ENCODE results near the gene CRADD. TPM values are rescaled to one million over a fixed set of nuclear protein-coding genes. Genes with fewer than 3 reads are reported as not detected.
"Not testable (repeated sequence)": the region's sequence is repeated elsewhere in the genome, so short reads cannot be mapped to it uniquely, and the experiment has no call there.

CRADD gene
- polyA plus RNA-seq, 4 donors, result 11.6 to 13.6 (median 12.7) TPM

DNA sequence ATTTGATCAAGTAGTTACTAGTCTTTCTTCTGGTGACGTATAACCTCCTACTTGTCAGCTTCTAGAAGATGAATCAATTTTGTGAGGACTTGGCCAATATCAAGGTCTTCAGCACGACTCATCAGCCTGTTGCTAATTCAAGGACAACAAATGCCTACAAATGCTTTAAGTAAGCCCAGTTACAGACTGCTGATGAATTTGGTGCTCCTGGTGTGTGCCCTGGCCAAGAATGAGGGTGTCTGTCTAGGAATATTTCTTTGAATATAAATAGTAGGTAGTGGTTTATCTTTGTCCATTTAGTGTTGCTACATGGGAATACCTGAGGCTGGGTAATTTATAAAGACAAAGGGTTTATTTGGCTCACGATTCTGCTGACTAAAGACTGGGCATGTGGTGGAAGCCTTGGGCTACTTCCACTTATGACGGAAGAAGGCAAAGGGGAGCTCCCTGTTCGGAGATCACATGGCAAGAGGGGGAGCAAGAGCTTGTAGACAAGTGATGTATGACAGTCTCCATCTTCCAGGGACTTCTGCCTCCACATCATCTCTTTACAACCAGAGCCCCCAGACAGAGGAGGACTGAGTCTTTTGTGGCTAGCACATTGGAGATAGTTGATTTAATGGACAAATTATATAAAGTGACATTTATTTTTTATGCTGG is 180.2 kb downstream of the CRADD start:
- no peak for DNase-seq (ENCODE audit: low read depth in 4 of 4, low spot score in 2 of 4)

DNA sequence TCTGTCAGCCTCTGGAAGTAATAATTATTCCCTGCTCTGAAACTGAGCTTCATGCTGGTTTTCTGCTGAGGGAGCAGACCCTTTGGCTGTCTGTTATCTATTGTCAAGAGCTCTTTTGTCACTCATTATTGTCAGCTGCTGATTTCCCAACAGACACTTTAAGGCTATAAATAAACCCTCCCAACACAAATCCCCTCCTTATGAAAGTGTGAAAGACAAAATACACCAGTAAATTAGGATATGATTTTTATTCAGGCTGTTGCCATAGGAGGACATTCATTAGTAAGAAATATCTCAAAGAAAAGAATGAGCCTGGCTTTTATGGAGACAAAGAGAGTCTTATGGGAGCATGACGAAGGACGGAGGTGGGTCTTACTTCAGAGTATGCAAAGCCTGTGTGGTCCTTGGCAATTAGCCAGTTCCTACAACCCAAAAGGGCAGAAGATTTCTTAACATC is 180.8 kb downstream of the CRADD start:
- DNase-seq (ENCODE audit: low read depth in 4 of 4, low spot score in 2 of 4), result no peak

DNA sequence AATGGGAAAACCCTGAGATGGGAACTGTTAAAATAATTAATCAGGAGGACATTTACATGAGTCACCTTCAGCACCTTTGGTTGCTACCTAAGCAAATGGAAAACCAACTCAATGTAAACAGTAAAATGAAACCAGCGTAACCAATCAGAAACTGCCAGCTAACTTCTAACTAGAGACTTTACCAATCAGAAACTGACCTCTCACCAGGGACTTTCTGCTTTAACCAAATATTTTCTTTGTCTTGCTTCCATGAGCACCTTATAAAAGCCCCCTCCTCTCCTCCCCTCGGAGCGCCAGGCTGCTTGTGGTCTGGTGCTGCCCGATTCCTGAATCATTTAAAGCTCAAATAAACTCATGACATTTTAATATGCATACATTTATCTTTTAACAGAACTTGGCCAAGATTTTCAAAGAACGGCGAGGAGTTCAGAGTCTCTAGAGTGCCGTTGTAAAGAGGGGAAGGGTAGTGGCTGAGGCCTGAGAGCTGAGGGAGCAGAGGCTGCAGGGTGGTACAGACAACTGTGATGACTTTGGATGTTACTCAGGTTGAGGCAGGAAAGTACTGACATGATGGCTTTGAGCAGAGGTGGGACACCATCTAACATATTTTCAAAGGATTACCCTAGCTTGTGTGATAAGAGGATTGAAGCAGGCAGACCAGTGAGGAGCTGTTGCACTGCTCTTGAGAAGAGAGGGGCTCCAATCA is 183.6 kb downstream of the CRADD start:
- no peak for DNase-seq (ENCODE audit: low read depth in 4 of 4, low spot score in 2 of 4)

DNA sequence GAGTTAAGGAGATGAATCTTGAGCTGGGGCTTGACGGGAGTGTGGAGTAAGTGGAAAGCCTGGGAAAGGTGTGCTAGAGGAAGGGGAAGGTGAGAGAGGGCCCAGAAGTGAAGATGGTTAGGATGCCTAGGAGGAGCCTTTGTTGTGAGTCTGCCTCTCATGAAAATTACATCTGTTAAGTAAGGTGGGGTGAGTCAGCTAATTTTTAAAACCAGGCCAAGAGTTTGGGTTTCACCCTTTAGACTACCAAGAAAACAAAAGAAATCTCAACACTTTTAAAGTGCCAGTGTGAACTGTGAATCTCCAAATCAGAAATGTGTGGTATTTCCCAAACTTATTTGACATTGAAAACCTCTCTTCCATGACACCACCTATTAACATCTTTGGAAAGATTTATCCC is 185.2 kb downstream of the CRADD start:
- DNase-seq (ENCODE audit: low read depth in 4 of 4, low spot score in 2 of 4), result no peak

DNA sequence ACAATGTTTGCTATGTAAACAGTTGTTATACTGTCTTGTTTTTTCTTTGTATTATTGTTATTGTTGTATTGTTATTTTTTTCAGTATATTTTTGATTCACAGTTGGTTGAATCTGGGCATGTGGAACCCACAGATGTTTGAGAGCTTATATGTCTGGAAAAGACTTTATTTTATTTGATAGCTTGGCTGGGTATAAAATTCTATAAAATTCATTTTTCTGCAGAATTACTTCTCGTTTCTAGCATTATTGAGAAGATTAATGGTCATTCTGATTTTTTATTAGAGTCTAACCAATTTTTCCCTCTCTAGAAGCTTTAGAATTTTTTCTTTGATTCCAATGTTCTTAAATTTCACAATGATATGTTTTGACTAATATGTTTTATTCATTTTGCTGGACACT is 188.6 kb downstream of the CRADD start:
- DNase-seq (ENCODE audit: low read depth in 4 of 4, low spot score in 2 of 4), result no peak

DNA sequence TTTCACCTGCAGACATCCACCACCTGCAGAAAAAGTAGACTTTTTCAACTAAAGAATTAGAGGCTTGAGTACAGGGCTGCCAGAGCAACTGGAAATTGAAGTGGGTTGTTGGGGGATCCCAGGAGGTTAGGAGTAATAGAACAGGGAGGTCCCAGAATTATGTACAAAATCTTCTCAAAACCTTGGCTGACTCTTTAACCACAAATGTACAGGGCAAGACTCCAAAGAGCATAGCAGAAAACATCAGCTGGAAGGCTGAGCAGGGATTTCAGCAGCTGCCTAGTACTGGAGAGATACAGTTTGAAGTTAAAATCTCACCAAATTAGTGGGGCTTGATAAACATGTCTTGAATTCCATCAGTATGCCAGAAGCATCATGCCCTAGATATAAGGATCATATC is 191.6 kb downstream of the CRADD start:
- DNase-seq (ENCODE audit: low read depth in 4 of 4, low spot score in 2 of 4), result no peak

DNA sequence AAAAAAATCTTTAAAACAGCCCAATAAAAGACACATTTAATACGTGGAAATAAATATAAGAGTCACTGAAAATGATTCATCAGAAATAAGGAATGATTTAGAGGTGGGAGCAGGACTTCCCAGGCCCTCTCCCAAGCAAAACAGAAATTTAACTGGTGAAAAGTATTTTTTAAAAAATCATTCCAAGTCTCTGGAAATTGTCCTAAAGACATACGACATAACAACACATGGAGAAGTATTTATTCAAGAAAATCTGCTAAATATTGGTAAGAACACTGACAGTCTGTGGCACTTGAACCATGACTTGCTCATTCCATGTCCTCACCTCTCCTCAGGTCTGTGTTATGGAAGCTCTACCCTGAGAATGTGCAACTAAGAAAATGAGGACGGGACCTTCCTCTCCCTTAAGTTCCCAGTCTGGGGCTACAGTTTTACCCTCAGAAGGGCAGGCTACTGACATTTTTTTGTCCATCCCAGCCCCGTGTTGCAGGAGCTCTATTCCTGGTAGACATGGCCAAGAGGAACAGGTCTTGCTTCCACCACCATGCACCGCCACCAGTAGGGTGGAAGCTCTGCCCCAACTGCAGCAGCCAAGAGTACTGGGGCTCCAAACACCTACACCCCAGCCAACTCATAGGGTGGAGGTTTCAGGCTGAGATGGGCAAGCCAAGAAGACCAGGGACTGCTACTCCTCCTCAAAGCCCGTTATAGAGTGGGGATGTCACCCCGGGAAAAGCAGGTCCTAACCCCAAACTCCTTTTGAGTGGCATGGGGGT is 193.0 kb downstream of the CRADD start:
- DNase-seq (ENCODE audit: low read depth in 4 of 4, low spot score in 2 of 4), result no peak

DNA sequence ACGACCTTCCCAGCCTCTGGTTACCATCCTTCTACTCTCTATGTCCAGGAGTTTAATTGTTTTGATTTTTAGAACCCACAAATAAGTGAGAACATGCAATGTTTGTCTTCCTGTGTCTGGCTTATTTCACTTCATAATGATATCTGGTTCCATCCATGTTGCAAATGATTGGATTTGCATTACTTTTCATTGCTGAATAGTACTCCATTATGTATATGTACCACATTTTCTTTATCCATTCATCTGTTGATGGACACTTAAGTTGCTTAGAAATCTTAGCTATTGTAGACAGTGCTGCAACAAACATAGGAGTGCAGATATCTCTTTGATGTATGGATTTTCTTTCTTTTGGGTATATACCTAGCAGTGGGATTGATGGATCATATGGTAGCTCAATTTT is 194.4 kb downstream of the CRADD start:
- DNase-seq (ENCODE audit: low read depth in 4 of 4, low spot score in 2 of 4), result not testable (repeated sequence)

DNA sequence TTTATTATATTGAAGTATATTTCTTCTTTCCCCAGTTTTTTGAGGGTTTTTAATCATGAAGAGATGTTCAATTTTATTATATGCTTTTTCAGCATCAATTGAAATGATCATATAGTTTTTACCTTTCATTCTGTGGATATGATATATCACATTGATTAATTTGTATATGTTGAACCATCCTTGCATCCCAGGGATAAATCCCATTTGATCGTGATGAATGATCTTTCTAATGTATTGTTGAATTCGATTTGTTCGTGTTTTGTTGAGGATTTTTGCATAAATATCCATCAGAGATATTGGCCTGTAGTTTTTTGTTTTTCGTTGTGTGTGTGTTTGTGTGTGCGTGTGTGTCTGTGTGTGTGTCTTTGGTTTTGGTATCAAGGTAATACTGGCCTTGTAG is 196.4 kb downstream of the CRADD start:
- no peak for DNase-seq (ENCODE audit: low read depth in 4 of 4, low spot score in 2 of 4)

DNA sequence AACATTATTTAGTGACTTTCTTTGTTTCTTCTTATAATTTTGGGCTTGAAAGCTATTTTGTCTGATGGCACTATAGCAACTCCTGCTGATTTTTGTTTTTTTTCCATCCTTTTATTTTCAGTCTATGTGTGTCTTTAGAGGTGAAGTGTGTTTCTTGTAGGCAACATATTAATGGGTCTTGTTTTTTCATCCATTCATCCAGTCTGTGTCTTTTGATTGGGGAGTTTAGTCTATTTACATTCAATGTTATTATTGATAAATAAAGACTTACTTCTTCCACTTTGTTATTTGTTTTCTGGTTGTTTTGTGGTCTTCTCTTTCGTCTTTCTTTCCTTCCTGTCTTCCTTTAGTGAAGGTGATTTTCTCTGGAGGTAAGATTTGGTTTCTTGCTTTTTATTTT is 198.0 kb downstream of the CRADD start:
- DNase-seq (ENCODE audit: low read depth in 4 of 4, low spot score in 2 of 4), result no peak

DNA sequence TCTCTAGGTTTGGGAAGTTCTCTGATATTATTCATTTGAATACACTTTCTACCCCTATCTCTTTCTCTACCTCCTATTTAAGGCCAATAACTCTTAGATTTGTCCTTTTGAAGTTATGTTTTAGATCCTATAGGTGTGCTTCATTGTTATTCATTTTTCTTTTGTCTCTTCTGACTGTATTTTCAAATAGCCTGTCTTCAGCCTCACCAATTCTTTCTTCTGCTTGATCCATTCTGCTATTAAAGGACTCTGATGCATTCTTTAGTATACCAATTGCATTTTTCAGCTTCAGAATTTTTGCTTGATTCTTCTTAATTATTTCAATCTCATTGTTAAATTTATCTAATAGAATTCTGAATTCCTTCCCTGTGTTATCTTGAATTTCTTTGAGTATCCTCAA is 199.2 kb downstream of the CRADD start:
- no peak for DNase-seq (ENCODE audit: low read depth in 4 of 4, low spot score in 2 of 4)

DNA sequence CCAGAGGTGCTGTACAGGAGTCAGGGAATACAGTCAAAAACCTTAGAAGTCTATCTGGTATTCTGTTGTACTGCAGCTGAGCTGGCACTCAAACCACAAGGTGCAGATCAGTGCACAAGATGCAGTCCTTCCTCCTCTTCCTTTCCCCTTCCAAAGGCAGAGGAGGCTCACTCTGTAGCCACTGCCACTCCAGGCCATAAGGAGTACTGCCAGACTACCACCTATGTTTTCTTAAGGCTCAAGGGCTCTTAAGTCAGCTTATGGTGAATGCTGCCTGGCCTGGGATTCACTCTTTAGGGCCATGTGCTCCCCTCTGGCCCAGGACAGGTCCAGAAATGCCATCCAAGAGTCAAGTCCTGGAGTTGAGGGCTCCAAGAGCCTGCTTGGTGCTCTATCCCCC is 200.3 kb downstream of the CRADD start:
- no peak for DNase-seq (ENCODE audit: low read depth in 4 of 4, low spot score in 2 of 4)

DNA sequence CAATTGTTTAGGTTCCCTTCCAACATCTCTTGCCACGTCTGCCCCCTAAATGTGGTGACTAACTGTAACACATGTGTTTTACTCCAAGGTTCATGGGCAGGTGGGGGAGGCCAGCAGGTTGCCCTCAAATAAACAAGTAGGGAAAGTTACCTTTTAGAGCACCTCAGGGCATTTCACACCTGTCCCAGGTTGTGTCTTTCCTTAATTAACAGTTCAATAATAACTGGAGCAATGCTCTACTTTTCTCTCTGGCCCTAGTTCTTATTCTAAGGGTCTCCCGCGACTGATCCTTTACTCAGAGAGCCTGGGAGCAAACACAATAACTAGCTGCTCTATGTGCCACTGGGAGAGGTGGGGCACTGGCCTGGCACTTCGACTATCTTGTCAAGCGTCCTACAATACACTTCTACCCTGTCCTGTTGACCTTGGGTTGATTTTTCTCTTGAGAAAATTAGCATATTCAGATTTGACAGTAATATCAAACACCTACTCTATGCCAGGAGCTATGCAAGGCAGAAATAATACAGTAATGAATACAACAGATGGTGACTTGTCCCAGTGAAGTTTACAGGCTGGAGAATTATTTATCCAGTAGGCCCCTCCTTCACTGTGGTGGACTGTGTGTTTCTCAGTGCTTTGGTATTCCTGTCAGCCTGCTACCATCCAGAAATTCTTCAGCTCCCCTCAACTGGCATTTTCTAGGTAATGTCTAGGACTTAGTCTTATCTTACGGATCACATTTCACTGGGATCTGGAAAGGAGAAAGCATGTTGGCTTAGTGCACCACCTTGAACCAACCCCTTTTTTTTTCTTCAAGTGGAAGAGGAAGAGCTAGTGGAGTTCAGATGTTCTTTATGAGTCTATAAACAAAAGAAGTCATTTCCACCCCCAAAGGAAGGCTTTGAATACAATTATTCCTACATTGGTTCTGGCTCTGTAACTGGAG is 202.6 kb downstream of the CRADD start:
- no peak for DNase-seq (ENCODE audit: low read depth in 4 of 4, low spot score in 2 of 4)

DNA sequence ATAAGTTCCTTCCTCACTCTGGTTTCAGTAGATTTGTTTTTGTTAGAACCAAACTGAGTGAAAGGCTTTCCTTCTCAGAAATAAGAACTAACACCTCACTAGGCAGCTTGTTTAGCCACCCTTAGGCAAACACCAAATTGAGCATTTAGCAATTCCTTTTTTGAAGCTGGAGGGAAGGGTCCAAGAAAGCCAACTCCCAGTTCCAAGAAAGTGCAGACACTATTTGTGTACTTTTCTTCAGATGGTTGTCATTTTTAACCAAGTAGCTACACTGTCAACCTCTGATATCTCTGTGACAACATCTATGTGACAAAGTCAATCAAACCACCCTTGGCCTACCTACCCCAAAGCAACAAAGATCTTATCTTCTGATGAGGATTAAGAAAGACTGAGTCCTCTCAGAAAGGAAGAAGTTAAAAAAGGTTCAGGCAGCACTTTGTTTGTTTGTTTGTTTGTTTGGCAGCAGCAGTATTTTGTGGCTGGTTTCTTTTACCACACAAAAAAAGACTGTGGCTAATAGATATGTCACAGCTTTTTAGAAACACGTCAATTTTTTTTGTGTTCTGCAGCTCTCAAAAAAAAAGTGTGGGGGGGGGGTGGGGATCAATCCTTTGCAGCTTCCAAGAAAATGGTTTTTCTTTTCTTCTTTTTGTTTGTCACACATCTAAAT is 203.8 kb downstream of the CRADD start:
- DNase-seq (ENCODE audit: low read depth in 4 of 4, low spot score in 2 of 4), result no peak

DNA sequence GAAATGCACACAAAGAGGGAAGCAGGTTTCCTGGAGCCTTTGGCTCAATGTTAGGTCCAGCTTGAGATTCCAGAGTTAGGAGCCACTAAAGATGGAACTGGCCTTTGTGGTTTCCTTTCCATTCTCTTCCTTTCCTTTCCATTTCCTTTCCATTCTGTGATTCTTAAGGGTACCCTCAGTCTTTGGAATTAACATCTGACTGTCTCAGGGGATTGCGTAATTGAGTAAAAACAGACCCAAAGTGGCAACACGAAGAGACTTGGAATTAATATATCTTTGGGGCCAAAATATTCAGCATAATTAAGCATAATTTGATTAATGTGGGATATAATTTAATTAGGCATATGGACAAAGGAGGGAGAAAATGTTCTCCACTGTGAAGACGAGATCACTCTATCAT is 205.6 kb downstream of the CRADD start:
- DNase-seq (ENCODE audit: low read depth in 4 of 4, low spot score in 2 of 4), result no peak

DNA sequence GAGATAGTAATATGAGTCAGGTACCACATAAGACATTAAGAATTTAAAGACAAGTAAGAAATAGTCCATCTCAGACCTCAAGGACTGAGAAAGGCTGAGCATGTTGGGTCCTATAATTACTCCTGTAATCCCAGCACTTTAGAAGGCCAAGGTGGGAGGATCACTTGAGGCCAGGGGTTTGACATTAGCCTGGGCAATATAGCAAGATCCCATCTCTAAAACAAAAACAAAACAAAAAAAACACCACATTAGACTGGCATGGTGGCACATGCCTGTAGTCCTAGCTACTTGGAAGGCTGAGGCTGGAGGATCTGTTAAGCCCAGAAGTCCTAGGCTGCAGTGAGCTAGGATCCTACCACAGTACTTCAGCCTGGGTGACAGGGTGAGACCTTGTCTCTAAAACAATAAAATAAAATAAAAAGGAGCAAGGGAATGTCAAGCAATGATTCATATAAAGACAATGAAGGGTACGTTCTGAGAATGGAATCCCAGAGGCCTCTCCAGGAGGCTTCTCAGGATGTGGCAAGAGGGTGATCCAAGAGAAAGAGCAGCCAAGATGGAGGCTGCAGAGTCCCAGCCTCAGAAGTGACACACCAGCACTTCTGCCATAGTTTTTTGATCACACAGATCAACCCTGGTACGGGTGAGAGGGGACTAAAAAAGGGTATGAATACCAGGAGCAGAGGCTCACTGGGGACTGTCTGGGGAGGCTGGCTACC is 206.4 kb downstream of the CRADD start:
- no peak for DNase-seq (ENCODE audit: low read depth in 4 of 4, low spot score in 2 of 4)

DNA sequence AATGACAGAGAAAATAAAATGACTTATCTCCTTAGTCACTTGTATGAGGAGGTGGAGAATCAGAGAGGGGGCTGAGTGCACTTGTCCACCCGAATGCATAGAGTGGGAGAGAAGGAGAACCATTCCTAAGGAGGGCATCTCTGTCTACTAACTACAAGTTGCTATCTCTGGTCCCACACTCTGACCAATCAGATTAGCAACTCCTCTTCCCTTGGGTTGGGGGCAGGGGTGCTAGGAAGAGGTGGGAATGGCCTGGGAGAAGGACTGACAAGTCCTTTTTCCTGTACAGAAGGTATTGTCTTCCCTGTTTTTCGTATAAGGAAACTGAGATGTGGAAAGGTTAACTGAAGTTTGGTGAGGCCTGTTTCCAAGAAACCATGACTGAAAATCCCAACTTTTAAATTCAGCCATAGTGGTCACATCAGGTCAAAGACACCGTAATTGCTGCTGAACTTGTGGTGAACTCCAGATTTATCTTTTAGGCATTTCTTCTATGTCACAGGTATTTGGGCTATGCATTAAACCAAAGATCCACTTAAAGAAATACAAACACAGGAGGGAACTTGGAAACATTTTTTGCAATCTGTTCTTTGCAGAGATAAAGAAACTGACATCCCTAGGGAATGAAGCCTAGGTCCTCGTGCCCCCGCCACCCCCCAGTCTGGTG is 207.8 kb downstream of the CRADD start:
- DNase-seq (ENCODE audit: low read depth in 4 of 4, low spot score in 2 of 4), result no peak

DNA sequence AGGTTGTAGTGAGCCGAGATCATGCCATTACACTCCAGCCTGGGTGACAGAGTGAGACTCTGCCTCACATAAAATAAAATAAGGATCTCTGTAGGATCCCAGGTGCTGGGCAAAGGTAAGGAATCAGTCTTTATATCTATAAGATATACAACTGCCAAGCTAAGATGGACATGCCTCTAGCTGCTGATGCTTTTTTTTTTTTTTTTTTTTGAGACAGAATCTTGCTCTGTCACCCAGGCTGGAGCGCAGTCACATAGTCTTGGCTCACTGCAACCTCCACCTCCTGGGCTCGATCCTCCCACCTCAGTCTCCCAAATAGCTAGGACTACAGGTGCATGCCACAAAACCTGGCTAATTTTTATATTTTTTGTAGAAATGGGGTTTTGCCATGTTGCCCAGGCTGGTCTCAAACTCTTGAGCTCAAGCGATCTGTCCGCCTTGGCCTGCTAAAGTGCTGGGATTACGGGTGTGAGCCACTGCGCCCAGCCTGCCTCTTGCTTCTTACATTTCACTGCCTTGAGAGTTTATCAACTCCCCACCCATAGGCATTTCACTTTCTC is 208.9 kb downstream of the CRADD start:
- DNase-seq (ENCODE audit: low read depth in 4 of 4, low spot score in 2 of 4), result not testable (repeated sequence)

All from left renal cortex interstitium (tissue), 4 donors.